Glutamatergic neuron (in vitro differentiated cells): Measurements from ENCODE around the gene PLCXD1. TPM values are rescaled to one million over a fixed set of nuclear protein-coding genes. Genes with fewer than 3 reads are reported as not detected.

Experiments used
- DNase-seq: peaks from one replicate; pipeline ENCODE4 v3.0.0; 2022
- H3K27ac Mint-ChIP-seq: one replicate; pipeline ENCODE4 v1.8.0; 2020; ENCODE audit warnings: mild to moderate bottlenecking, mixed read lengths, inconsistent platforms; ENCODE audit not compliant: unreplicated experiment
- H3K27me3 Mint-ChIP-seq: one replicate; pipeline ENCODE4 v1.8.0; 2020; ENCODE audit warnings: mild to moderate bottlenecking, moderate library complexity, mixed read lengths, inconsistent platforms; ENCODE audit not compliant: unreplicated experiment
- H3K36me3 Mint-ChIP-seq: one replicate; pipeline ENCODE4 v1.8.0; 2020; ENCODE audit warnings: mild to moderate bottlenecking, mixed read lengths, inconsistent platforms; ENCODE audit not compliant: unreplicated experiment
- H3K4me1 Mint-ChIP-seq: one replicate; pipeline ENCODE4 v1.8.0; 2020; ENCODE audit warnings: mild to moderate bottlenecking, low read depth, mixed read lengths, inconsistent platforms; ENCODE audit not compliant: unreplicated experiment
- H3K4me3 Mint-ChIP-seq: one replicate; pipeline ENCODE4 v1.8.0; 2020; ENCODE audit warnings: mild to moderate bottlenecking, mixed read lengths, inconsistent platforms; ENCODE audit not compliant: unreplicated experiment
- H3K9me3 Mint-ChIP-seq: one replicate; pipeline ENCODE4 v1.8.0; 2020; ENCODE audit warnings: mild to moderate bottlenecking, moderate library complexity, mixed read lengths, inconsistent platforms; ENCODE audit not compliant: unreplicated experiment
- CTCF ChIP-seq: fragments of 200-600 bp; sonication (generic); IDR thresholded peaks from one replicate; pipeline ENCODE4 v1.5.0; 2021; ENCODE audit not compliant: partially characterized antibody, unreplicated experiment
- total RNA-seq: library from RNA; stranded (reverse); fragmentation: NEBNext Ultra II Directional; extraction: Animal tissue kit (Norgen Biotek cat#: 25700); gene quantifications from one replicate; pipeline ENCODE4 v1.2.1, GENCODE V29; 2021; ENCODE audit not compliant: unreplicated experiment

The PLCXD1 gene
- total RNA-seq, 1 donor from 2014 or later: 36.4 TPM

GRCh38 chrX:311156-312129, 30.3 kb downstream of the PLCXD1 start:
- no peak overlapping the region for H3K4me3 Mint-ChIP-seq
- peaks cover 7% of the 10 kb centered on the region for H3K27me3 Mint-ChIP-seq
- H3K36me3 Mint-ChIP-seq: peaks cover 10% of the 10 kb centered on the region
- no peak for DNase-seq
- H3K9me3 Mint-ChIP-seq: peaks cover 8% of the 10 kb centered on the region
- no peak for TF ChIP-seq CTCF
- H3K4me1 Mint-ChIP-seq: no peaks in the 10 kb centered on the region
- peak overlapping the region; percentile 38 for H3K27ac Mint-ChIP-seq

DNA sequence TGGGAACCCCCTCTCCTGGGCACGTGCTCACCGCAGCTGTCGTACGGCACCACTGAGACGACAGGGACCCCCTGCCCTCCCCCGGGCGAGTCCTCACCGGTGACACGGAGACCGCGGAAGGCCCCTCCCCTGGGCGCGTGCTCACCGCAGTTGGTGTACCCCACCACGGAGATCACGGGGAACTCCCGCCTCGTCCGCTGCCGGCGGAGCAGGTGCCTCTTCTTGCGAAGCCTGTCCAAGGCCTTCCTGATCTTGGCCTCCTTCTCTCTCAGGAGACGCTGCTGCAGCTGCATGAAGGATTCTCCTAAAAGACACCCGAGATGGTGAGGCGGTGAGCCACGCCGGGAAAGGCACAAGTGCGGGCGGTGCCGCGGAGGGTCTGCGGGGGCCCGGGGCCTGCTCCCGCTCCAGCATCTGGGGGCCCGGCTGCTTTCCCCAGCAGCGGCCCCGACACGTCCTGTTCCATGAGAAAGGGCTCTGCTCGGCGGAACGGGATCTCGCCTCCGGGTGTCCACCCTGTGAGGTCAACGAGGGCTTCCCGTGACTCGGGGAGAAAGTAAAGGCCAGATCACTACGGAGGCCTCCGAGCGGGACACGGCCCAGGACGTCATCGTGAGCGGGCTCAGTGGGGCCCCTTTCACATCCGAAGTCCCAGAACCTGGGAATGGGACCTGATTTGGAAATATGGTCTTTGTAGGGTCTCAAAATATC, 31.6 kb downstream of the PLCXD1 start:
- H3K27ac Mint-ChIP-seq: no peak overlapping the region
- peaks cover 10% of the 10 kb centered on the region for H3K36me3 Mint-ChIP-seq
- DNase-seq: no peak
- H3K4me1 Mint-ChIP-seq: no peaks in the 10 kb centered on the region
- peaks cover 6% of the 10 kb centered on the region for H3K27me3 Mint-ChIP-seq
- no peak for TF ChIP-seq CTCF
- H3K4me3 Mint-ChIP-seq: no peak overlapping the region
- peaks cover 8% of the 10 kb centered on the region for H3K9me3 Mint-ChIP-seq

DNA sequence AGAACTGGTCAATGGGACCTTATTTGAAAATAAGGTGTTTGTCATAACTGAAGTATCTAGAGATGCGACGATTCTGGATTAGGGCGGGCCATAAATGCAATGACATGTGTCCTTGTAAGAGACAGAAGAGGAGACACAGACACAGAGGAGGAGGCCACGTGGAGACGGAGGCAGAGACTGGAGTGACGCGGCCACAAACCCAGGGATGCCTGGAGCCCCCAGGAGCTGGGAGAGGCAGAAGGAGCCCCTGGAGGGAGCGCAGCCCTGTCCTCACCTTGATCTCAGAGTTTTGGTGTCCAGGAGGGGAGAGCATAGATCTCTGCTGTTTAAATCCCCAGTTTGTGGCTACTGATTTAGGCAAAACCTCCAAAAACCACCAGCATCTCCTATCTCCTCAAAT, 32.4 kb downstream of the PLCXD1 start:
- H3K4me3 Mint-ChIP-seq: no peak overlapping the region
- DNase-seq: no peak
- peaks cover 10% of the 10 kb centered on the region for H3K36me3 Mint-ChIP-seq
- H3K9me3 Mint-ChIP-seq: peaks cover 12% of the 10 kb centered on the region
- no peaks in the 10 kb centered on the region for H3K4me1 Mint-ChIP-seq
- no peak for TF ChIP-seq CTCF
- H3K27ac Mint-ChIP-seq: no peak overlapping the region
- H3K27me3 Mint-ChIP-seq: peaks cover 11% of the 10 kb centered on the region

DNA sequence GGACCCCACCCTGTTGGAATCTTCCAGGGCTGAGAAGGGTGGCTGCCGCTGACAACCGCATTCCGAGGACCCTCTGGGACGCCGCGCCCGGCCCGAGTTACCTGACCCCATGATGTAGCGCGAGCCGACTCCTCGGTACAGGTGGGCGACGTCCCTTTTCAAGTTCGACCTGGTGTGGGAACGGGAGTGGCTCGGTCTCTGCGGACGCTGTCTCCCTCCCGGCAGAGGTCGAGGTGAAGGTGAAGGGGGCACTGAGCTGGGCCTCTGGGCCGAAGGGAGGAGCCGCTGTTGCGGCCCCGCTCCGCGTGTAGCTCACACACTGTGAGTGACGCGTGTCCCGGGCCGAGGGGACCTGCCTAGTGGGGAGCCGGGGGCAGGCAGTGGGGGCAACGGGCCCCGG, 32.9 kb downstream of the PLCXD1 start:
- DNase-seq: no peak
- H3K27me3 Mint-ChIP-seq: peaks cover 11% of the 10 kb centered on the region
- peaks cover 12% of the 10 kb centered on the region for H3K9me3 Mint-ChIP-seq
- no peaks in the 10 kb centered on the region for H3K4me1 Mint-ChIP-seq
- TF ChIP-seq CTCF: no peak
- H3K27ac Mint-ChIP-seq: no peak overlapping the region
- H3K4me3 Mint-ChIP-seq: no peak overlapping the region
- peaks cover 10% of the 10 kb centered on the region for H3K36me3 Mint-ChIP-seq
